NCI-H1105 (cell line): ENCODE measurements around the gene KIF21B.
A peak's percentile ranks its signal among the peaks of the same experiment; 100 is the strongest.

Source experiments
- DNase-seq: peaks from one replicate; lab custom pipeline; 2025; lab: John Stamatoyannopoulos, UW

KIF21B gene

GRCh38 chr1:200992382-200993048 lies 31.0 kb downstream of the KIF21B start:
- DNase-seq = no peak

GRCh38 chr1:200991097-200991614 lies 32.4 kb downstream of the KIF21B start:
- DNase-seq = no peak

- no peak for DNase-seq
These were observed 33.4 kb downstream of the KIF21B start for GRCh38 chr1:200990114-200990513.

- no peak for DNase-seq
These were observed 34.2 kb downstream of the KIF21B start for GRCh38 chr1:200989337-200989736.

- DNase-seq = no peak
These were observed 34.8 kb downstream of the KIF21B start for GRCh38 chr1:200988693-200989092.

GRCh38 chr1:200985481-200985880 lies 38.0 kb downstream of the KIF21B start:
- DNase-seq = no peak

GRCh38 chr1:200983035-200983561 lies 40.4 kb downstream of the KIF21B start:
- no peak for DNase-seq

- DNase-seq = no peak
These were observed 41.2 kb downstream of the KIF21B start for GRCh38 chr1:200982071-200982945.

- DNase-seq = no peak
These were observed 42.2 kb downstream of the KIF21B start for GRCh38 chr1:200981278-200981677.

- no peak for DNase-seq
These were observed 42.6 kb downstream of the KIF21B start for GRCh38 chr1:200980873-200981272.

- no peak for DNase-seq
These were observed 43.1 kb downstream of the KIF21B start for GRCh38 chr1:200980452-200980772.

- peak; percentile 16 for DNase-seq
These were observed 43.7 kb downstream of the KIF21B start for GRCh38 chr1:200979574-200980451.

- DNase-seq = no peak
These were observed 46.3 kb downstream of the KIF21B start for GRCh38 chr1:200977071-200977754.

GRCh38 chr1:200976634-200977033 lies 46.9 kb downstream of the KIF21B start:
- no peak for DNase-seq

- no peak for DNase-seq
These were observed 48.1 kb downstream of the KIF21B start for GRCh38 chr1:200975458-200975857.

GRCh38 chr1:200974711-200975110 lies 48.8 kb downstream of the KIF21B start:
- no peak for DNase-seq

GRCh38 chr1:200973937-200974657 lies 49.4 kb downstream of the KIF21B start:
- peak; percentile 34 for DNase-seq

GRCh38 chr1:200972985-200973742 lies 50.4 kb downstream of the KIF21B start:
- no peak for DNase-seq

- peak; percentile 62 for DNase-seq
These were observed 51.4 kb downstream of the KIF21B start for GRCh38 chr1:200971955-200972711.
